OCI-M1 (cell line): ENCODE results near the gene ZCCHC24.
A peak's percentile ranks its signal among the peaks of the same experiment; 100 is the strongest.

Source experiments
- DNase-seq: peaks from one replicate; lab custom pipeline; 2025; lab: John Stamatoyannopoulos, UW

The ZCCHC24 gene

DNA sequence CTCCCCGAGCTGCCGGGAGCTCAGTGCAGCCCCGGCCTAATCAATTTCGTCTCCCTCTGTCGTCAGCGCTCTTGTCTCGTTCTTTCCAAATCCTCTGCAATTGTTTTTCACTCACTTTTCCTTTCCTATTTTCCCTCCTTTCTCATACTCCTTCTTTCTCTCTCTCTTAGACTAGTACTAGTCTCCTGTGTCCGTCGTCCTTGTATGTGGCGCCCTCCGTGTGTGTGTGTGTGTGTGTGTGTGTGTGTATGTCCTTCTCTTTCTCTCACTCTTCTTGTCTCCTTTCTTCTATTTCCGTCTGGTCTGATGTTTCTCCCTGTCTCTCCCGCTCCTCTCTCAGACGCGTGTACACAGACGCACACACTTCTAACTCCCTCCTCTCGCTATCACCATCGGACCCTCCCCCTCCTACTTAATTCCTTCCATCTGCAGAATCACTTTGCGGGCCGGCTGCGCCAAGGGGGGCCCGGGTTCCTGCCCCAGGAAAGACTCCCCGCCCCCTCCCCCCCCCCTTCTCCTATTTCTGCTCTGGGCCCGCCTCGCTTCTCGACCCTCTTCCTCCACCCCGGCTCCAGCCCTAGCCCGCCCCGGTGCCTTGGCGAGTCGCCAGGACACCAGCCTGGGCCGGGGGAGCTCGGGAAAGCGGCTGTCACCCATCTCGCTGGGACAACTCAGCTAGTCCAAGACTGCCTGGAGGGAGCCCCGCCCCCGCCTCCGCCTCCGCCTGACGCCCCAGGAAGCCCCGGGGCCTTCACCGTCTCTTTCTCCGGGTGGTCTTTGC, 743 bp upstream of the ZCCHC24 start:
- DNase-seq, result no peak

DNA sequence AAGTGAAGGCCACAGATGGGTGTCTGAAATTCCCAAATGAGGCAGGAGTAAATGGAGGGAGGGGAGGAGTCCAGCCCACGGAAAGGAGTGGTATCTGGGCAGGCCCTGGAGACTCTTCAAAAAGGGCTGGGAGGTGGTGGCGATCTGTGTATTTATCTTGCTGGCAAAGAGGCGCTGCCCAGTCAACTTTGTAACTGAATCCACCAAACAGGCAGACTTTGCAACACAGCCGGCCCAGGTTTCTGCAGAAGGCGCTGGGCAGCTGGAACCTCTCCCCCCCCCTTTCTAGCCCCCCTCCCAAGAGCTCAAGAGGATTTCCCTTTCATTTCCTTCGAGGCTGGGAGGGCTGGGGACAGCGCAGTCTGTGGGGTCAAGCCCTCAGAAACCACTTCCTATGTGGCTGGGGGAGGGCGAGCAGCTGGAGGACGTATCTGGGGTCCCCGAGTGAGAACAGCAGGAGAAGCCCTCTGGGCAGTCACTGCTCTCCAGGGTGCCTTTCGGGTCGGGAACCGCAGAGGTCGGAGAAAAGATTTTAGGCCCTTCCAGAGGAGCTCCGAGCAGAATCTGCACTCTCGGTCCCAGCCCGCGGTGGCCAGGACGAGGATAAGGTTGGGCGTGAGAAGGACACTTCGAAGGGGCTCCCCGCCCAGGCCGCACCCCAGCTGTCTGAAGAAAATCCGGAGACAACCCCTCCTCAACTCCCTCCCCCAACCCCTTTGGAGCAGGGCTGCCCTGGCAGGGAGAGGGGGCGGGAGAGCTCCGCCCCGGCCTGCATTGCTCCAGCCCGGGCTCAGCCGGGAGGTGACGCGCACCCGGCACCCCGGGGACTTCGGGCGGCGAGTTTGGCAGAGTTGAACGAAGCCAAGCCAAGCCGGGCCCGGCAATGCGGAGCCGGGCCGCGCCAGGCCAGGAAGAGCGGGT, 965 bp downstream of the ZCCHC24 start:
- DNase-seq, result peak; percentile 69

DNA sequence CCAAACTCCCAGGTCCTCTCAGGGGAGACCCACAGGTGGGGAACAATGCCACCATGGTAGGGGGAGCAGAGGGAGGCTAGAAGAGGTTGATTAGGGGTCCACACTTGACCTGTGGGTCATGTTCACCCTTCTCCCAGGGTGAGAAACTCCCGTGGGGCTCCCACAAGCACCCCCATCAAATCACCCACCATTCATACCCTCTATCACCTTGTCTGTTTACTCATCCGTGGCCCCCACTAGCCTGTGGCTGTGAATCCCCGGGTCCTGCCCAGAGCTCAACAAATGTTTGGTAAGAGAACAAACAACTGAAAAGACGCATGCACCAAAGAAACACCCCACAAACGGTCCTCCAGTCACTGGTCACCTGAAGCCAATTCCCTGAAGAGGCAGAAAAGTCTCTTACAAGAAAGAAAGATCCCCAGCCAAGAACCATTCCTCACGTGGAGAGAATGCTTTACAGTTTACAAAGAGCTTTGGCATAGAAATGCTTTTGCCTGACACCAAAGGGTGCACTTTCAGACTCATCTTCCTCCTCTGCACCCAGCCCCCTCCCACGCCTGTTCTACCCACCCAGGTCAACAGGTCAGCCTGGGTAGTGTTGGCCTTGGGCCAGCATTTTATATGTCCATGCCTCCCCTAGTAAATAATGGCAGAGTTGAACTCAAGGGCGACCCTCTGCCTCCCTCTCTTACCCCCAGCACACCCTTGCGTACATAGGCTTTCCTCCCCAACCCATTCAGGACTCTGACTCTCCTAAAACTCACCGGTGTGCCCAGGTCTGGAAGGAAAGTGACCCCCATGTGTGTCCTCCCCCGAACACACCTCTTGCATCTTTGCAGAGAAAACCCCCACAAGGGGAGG, 1.9 kb downstream of the ZCCHC24 start:
- DNase-seq, result no peak

DNA sequence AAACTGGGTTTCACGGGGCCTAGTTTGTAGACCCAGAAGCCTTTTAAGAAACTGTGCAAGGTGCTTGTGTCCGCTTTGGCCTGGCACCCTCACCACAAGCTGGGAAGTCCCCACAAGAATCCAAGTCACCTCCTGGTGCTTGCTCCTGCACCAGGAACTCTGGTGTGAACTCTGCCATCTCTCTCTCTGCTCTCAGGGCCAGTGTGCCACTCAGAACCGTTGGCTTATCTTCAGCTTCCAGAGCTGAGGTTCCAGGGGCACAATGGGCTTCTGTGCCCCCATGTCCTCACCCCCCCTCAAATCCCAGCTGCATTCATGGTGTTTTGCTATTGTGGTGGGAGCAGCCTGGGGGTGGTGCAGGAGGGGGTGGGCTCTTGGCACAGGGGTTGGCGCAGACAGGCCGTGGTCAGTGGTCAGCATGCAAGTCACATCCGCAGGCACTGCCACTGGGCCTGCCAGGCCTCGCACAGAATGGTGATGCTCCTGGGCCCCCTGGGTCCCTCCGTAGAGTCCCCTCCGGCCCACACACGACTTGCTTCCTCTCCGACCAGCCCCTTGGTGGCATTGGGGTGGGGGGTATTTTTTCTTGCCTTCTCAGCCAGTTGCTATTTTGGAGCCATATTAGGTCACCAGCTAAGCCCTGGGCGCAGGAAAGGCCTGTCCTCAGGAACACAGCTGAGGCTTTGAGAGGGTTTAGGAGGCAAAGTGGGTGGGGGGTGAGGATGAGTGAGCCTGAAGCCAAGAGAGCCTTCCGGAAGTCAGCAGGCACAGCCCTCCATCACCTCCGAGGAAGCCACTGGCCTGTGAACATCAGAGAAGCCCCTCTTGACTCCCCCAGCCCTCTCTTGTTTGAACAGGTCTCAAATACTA, 3.0 kb downstream of the ZCCHC24 start:
- DNase-seq, result no peak

DNA sequence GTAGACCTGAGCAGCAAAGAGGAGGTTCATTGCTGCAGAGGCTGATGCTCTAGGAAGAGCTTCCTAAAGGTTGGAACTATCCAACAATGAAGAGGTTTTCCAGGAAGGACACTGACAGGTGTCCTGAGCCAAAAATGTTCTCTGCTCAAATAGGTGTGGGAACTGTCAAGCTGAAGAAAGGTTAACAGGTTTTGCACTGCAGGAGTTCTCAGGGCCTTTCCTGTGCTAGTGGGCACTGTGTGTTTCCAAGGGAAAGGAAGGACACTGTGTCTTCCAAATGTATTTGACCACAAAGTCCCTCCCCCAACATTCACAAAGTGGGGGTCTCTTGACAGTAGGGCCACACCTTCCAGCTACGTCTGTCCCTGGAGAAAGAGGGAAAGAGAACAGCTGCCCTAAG, 4.0 kb downstream of the ZCCHC24 start:
- no peak for DNase-seq

DNA sequence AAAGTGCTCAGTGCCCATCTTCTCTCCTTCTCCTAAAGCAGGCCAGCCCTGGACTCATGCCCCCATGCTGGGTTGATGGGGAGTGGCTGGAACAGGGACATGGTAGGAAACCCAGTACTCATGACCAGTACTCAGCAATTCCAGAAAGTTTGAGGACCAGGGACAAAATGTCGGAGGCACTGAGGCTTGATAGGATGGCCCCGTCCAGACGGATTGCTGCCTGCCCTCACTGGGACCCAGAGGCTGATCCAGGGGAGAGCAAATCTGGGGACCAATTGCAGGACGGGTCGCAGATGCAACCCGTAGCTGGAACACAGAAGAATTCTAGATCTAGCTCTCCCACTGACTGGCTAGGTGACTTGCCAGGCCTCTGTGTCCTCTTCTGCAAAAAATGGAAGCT, 5.1 kb downstream of the ZCCHC24 start:
- DNase-seq, result no peak

DNA sequence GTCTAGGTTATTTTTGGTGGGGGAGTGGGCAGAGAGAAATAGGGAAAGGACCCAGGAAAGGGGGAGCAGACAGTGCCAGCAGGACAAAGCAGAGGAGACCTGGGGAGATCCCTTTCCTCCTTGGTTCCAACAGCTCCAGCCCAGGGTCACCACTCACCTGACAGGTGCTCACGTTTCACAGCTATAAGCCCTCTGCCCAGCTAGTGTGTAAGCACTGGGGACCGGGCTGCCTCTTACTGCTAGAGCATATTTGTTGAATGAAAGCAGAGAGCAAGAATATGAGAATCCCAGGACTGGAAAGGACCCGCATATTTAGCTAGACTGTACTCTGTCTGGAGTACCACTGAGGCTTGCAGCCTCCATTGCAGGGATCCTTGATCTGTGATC, 6.7 kb downstream of the ZCCHC24 start:
- DNase-seq, result no peak

DNA sequence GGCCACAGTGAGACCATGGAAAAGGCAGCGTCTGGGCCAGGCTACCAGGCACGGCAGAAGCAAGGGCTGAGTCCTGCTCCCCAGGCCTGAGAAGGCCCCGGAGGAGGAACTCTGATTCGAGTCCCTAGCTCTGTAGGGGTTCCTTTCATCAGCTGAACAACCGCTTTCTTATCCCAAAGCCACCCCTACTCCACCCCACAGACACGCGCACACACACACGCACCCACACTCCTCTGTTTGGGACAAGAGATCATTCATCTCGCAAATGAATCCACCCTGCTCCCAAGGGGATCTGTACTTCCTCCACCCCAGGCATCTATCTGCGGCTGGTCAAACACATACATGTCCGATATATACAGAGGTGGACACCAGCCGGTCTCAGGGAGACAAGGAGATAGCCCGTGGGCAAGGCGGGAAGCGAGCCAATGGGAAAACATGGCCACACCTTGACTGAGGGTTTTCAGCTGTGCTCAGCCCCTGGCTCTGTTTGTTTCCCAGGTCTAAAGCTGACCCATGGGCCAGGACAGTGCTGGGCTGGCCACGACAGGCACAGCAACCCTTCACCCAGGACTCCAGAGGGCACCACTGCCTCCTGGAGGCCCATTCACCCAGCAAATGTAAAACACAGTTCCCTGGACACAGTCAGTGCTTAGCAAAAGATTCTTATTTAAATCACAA, 7.3 kb downstream of the ZCCHC24 start:
- DNase-seq, result no peak

DNA sequence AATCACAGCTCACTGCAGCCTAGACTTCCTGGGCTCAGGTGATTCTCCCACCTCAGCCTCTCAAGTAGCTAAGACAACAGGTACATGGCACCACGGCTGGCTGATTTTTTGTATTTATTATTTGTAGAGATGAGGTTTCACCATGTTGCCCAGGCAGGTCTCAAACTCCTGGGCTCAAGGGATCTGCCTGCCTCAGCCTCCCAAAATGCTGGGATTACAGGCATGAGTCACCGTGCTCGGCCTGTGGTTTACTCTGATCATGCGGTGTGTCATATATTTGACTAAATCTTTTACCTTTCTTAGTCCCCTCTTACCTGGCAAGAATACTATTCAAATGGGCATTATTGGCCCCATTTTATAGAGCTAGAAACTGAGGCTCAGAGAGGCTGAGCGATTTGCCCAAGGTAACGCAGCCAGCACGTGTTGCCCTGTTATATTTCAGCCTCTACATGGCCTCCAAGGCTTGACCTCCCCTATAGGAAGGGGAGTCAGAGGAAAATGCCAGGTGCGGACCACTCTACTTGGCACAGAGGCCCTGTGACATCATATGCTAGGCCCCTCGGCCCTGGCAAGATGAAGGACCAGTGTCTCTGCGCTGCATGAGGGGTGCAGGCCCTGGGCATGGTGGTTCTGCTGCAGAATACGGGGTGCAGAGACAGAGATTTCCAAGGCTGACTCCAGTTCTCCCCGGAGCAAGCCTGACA, 8.2 kb downstream of the ZCCHC24 start:
- no peak for DNase-seq

DNA sequence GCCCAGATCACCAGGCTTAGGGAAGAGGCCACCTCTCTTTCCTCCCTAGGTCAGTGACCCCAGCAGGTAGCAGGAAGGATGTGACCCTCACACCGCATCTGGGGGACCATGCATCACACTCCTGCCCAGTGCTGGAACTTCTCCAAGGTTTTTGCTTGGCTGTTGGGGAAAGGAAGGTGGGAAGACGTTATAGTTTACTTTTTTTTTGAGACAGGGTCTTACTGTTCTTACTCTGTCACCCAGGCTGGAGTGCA, 8.6 kb downstream of the ZCCHC24 start:
- no peak for DNase-seq

DNA sequence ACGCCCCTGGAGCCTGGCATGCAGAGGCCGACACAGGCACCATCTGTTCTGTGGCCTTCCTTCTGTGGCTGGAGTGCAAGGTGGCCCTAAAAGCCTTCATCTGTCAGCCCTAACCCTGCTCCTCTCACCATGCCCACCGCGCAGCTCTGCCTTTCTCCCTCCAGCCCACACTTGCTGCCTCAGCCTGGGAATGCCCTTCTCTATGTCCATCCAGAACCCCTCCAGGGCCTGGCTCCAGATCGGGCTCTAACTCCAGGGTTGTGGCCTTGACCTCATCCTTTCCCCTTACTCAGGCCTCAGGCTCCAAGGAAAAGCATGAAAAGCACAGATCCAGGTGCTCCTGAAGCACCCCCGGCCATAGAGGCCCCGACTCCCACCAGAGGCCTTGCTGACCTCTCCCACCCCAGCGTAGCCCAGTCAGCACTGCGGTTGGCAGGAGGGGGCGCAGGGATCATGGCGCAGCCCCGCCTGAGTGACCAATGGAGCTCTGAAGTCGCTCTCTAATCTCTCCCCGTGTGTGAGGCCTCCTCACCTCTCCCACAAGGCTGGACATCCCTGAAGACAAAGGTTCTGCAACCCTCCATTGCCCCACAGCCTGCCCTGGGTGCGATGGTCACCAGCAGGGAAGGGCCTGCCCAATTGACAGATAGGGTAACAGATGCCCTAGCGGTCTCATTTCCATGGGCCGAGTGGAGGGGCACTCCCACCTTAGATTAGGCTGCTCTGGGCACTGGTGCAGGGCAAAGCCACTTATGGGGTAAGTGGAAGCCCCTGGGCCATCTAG, 9.2 kb downstream of the ZCCHC24 start:
- no peak for DNase-seq

DNA sequence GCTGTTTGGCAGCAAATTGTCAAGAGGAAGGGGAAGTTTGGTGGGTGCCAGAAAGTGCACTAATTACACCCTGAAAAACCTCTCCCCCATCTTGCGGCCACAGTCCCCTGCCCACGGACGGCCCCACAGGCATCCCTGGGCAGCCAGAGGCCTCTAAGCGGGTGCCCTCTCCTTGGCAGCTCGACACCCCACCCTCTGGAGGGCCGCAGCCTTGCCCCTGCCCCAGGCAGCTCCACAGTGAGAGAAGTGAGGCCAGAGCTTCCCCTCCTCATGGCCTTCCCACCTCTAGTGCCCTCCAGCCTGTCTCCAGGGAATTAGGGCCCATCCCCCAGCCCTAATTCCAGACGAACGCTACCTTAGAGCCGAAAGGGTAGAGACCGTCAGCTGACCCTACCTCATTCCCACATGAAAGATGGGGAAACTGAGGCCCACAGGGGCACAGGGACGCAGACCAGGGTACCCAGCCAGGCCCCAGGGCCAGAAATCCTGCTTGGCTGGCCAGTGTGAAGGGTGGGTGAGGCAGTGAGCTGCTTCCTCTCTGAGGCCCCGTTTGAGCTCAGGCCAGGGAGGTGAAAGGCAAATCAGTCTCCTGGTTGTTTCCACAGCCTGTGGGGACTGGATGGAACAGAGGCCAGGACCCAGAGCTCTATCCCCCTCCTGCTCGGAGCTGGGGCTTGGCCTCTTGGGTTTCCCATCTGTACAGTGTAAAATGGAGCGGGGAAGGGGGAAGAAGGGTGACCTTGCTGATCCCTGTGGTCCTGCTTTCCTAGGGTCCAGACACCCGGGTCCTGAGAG, 10.0 kb downstream of the ZCCHC24 start:
- no peak for DNase-seq

DNA sequence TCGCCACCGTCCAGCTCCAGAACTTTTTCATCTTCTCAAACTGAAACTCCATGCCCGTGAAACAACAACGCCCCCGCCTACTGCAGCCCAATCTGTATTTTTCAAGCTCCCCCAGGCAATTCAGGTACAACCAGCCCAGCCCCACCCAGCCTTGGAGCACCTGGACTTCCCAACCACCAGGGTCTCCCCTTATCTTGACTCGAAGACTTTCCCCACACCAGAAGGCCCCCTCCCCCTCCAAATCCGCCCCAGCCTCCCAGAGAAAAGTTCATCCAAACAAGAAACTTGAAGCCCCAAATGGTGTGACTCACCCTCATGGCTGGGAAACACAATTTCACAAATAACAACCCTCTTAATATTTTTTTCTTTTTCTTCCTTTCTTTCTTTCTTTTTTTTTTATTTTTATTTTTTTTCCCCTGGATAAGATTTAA, 10.6 kb downstream of the ZCCHC24 start:
- DNase-seq, result no peak

DNA sequence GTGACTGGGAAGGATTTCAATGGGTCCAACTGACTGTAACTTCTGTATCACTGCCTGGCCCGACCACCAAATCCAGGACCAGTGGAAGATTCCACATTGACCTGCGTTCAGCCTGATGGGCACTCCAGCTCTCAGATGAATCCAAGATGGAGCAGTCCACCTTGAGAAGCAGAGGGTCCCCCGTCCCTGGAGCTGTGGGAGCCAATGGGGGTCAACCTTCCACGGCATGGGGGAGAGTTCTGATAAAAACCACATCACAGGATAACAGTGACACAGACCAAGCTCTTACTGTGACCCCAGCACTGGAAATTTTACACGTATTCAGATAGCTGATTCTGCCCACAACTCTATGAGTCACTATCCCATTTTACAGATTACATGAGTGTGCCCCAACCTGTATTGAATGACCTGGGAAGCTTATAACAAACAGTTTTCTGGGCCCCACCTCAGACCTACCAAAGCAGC, 11.2 kb downstream of the ZCCHC24 start:
- no peak for DNase-seq

DNA sequence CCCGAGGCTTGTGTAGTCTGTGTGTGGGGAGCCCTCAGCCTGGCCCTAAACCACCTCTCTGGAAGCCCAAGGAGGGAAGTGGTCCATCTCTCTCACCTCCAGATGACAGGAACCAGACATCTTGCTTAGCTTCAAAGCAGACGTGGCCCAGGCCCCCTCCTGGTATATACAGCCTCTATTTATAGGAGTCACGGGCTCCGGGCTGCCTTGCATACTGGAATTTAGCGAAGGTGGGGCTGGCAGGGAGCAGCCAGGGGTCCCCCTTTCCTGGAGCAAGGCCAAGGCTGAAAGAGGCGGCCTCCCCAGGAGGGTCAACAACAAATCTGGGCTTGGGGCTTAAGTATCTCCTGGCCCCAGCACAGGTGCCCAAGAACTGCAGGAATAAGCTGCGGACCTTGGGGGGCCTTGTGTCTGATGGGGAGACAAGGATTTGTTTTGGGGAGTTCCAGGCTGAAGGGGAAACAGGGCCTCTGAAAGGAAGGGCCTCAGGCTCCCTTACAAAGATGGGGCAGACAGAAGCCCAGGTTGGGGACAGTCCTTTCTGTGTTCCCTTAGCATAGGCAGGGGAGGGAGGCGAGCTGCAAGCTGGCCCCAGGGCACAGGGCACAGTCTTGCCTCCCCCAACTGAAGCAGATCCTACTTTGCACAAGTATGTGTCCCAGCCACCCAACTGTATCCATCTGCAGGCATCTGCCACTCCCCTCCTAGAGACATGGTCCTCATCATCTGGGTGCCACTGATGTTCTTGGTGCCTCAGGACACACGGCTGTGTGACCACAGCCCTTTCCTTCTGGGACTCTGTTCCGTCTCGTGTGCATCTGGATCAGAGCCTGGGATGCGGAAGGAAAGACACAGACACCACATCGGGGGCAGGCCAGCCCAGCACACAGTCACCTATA, 11.9 kb downstream of the ZCCHC24 start:
- DNase-seq, result no peak

DNA sequence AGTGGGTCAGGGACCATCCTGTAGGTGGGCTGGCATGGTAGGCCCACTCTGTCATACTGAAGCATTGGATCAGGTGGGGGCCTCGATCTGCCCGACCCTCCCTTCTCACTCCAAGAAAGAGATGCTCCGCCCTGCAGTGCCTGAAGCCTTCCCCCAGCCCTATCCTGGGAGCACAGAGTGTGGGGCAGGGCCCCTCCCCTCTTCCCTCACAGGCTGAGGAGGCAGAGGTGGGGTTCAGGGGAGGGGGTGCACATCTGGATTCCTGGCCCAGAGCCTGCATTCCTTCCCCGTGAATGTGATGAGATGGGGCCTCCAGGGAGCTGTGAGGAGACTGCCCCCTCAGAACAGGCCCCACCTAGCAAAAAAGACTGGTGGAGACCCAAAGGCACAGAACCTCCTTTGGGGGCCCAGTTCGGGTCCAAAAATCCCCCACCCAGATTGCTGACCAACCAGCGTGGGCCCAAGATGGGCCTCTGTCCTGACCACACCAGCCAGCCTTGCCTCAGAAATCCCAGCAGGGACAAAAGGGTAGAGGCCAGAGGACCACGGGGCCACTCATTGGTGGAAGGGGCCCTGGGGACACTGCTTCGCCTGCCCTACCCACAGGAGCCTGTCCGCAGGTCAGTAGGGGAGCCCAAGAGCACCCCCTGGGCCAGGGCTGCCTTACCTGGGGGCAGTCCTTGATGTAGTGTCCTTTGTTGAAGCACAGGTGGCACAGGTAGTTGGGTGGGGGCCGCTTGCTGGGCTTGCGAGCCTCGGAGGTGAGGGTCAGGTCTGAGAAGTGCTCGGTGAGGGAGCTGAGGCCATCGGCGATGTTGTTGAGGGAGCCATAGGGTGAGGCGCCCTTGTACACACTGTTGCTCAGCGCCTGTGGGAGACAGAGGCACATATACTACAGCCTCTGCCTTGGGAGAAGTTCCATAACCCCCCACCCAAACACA, 13.3 kb downstream of the ZCCHC24 start:
- no peak for DNase-seq
